Right atrium auricular region (tissue), 2 donors: Measurements from ENCODE around the gene CADM2. TPM values are rescaled to one million over a fixed set of nuclear protein-coding genes. Genes with fewer than 3 reads are reported as not detected.

Experiments
- DNase-seq: peaks from one replicate; pipeline ENCODE4 v3.0.0-alpha.2; 2019; ENCODE audit warnings: low spot score
- H3K27ac ChIP-seq, 2 donors: fragments of 200-600 bp; sonication (generic); 1 replicate in 1 of 2; 2 replicates in 1 of 2; pipeline ENCODE4 v1.5.1; 2016 to 2019
- H3K27me3 ChIP-seq, 2 donors: fragments of 200-600 bp; sonication (generic); one replicate each; pipeline versions ENCODE4 v1.5.1 to v1.6.0; 2017 to 2019
- H3K36me3 ChIP-seq: fragments of 200-600 bp; sonication (generic); one replicate; pipeline ENCODE4 v1.5.1; 2016
- H3K4me1 ChIP-seq, 2 donors: fragments of 200-600 bp; sonication (generic); one replicate each; pipeline versions ENCODE4 v1.5.1 to v1.6.0; 2017 to 2019
- H3K4me3 ChIP-seq, 2 donors: fragments of 200-600 bp; sonication (generic); 1 replicate in 1 of 2; 2 replicates in 1 of 2; pipeline ENCODE4 v1.5.1; 2017 to 2019; ENCODE audit warnings: mild to moderate bottlenecking in 1 of 2, moderate library complexity in 1 of 2
- H3K9me3 ChIP-seq, 2 donors: fragments of 200-600 bp; sonication (generic); one replicate each; pipeline ENCODE4 v1.5.1; 2019
- total RNA-seq, 2 donors: library from RNA; depleted of rRNA; stranded (reverse); fragments of >200 nt; gene quantifications; one replicate each; pipeline ENCODE4 v1.1.0, GENCODE V29; 2016
- TF ChIP-seq, protein P1 (sequence below), 2 donors: fragments of 200-600 bp; sonication (generic); IDR thresholded peaks; one replicate each; pipeline ENCODE4 v1.5.1; 2019; ENCODE audit warnings: antibody characterized with exemption in 2 of 2

The CADM2 gene
- total RNA-seq, 2 donors from 2014 or later: 6.5 to 9.5 TPM

- no peak overlapping the region for H3K27ac ChIP-seq
- H3K4me1 ChIP-seq: no peaks in the 10 kb centered on the region
- no peaks in the 10 kb centered on the region for H3K36me3 ChIP-seq
- TF ChIP-seq, protein P1, sequence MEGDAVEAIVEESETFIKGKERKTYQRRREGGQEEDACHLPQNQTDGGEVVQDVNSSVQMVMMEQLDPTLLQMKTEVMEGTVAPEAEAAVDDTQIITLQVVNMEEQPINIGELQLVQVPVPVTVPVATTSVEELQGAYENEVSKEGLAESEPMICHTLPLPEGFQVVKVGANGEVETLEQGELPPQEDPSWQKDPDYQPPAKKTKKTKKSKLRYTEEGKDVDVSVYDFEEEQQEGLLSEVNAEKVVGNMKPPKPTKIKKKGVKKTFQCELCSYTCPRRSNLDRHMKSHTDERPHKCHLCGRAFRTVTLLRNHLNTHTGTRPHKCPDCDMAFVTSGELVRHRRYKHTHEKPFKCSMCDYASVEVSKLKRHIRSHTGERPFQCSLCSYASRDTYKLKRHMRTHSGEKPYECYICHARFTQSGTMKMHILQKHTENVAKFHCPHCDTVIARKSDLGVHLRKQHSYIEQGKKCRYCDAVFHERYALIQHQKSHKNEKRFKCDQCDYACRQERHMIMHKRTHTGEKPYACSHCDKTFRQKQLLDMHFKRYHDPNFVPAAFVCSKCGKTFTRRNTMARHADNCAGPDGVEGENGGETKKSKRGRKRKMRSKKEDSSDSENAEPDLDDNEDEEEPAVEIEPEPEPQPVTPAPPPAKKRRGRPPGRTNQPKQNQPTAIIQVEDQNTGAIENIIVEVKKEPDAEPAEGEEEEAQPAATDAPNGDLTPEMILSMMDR (IDR thresholded peaks at IDR 0.05): no peak
- no peak overlapping the region for H3K4me3 ChIP-seq
- no peaks in the 10 kb centered on the region for H3K9me3 ChIP-seq
- no peaks in the 10 kb centered on the region for H3K27me3 ChIP-seq
- no peak for DNase-seq
Observed at GRCh38 chr3:85835857-85836440, 877.2 kb downstream of the CADM2 start.

- TF ChIP-seq, protein P1 (IDR thresholded peaks at IDR 0.05): no peak
- Histone ChIP-seq H3K4me3 (no peak overlapping the region), H3K36me3 (no peaks in the 10 kb centered on the region), H3K27ac (no peak overlapping the region), H3K27me3 (no peaks in the 10 kb centered on the region), H3K9me3 (no peaks in the 10 kb centered on the region), H3K4me1 (no peaks in the 10 kb centered on the region)
- no peak for DNase-seq
Observed at GRCh38 chr3:85837402-85837801, 878.6 kb downstream of the CADM2 start.

GRCh38 chr3:85838921-85839320, 880.1 kb downstream of the CADM2 start:
- Histone ChIP-seq H3K27ac (no peak overlapping the region), H3K9me3 (no peaks in the 10 kb centered on the region), H3K27me3 (no peaks in the 10 kb centered on the region), H3K4me1 (no peaks in the 10 kb centered on the region), H3K36me3 (no peaks in the 10 kb centered on the region), H3K4me3 (no peak overlapping the region)
- no peak for DNase-seq
- TF ChIP-seq, protein P1 (IDR thresholded peaks at IDR 0.05): no peak

DNA sequence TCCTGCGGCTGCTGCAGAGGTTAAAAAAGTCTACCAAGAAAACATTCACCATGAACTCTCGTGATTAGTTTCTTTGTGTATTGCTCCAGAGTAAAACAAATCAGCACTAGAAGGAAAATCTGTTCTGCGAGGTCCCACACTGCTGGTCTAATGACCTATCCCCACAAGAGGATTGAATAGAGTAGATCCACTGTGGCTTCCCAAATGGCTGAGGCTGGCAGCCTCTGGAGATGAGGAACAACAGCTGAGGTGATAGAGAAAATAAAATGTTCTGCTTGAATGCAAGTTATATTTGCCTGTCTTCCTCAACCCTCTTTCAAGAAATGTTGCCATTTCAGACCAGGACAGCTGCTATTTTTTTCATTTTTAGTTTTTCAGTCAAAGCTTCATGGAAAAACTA, 883.3 kb downstream of the CADM2 start:
- no peak overlapping the region for H3K27ac ChIP-seq
- TF ChIP-seq, protein P1 (IDR thresholded peaks at IDR 0.05): no peak
- no peaks in the 10 kb centered on the region for H3K27me3 ChIP-seq
- no peak overlapping the region for H3K4me3 ChIP-seq
- DNase-seq: no peak
- no peaks in the 10 kb centered on the region for H3K9me3 ChIP-seq
- no peaks in the 10 kb centered on the region for H3K4me1 ChIP-seq
- H3K36me3 ChIP-seq: no peaks in the 10 kb centered on the region

- Histone ChIP-seq H3K27me3 (no peaks in the 10 kb centered on the region), H3K27ac (no peak overlapping the region), H3K9me3 (no peaks in the 10 kb centered on the region), H3K4me3 (no peak overlapping the region), H3K4me1 (no peaks in the 10 kb centered on the region), H3K36me3 (no peaks in the 10 kb centered on the region)
- DNase-seq: no peak
- TF ChIP-seq, protein P1 (IDR thresholded peaks at IDR 0.05): no peak
Observed at GRCh38 chr3:85846940-85847339, 888.2 kb downstream of the CADM2 start.

DNA sequence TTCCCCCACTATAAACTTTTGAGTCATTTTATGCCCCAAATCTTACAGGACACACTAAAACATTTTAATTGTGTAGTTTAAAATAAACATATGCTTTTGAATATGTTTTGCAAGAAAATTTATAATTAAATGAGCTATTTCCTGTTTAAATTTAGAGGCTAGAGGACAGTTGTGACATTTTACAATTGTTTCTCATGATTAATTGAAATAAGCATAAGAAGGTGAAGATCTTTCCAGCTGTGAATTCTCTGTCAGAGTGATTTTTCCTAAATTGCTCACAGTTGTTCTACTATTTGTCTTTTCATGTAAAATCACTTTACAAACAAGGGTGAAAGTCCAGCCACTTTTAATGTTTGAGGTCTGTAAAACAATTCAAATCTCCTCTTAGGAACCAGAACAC, 892.3 kb downstream of the CADM2 start:
- no peak overlapping the region for H3K4me3 ChIP-seq
- no peaks in the 10 kb centered on the region for H3K36me3 ChIP-seq
- H3K27ac ChIP-seq: no peak overlapping the region
- H3K4me1 ChIP-seq: no peaks in the 10 kb centered on the region
- no peaks in the 10 kb centered on the region for H3K27me3 ChIP-seq
- TF ChIP-seq, protein P1 (IDR thresholded peaks at IDR 0.05): no peak
- no peaks in the 10 kb centered on the region for H3K9me3 ChIP-seq
- DNase-seq: no peak
